ENCODE results near the gene POR. TPM values are rescaled to one million over a fixed set of nuclear protein-coding genes. Genes with fewer than 3 reads are reported as not detected.

Gene POR
- total RNA-seq, 1 donor = 73.1 TPM

DNA sequence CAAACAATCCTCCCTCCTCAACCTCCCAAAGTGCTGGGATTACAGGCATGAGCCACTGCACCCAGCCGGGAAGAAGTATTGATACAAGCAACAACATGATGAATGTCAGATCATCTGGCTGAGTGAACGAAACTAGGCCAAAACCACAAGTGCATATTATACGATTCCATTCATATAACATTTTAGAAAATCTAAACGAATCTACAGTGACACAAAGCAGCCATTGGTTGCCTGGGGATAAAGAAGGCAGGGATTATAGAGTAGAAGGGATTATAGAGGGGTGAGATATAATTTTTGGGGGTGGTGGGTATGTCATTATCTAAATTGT, 47.6 kb upstream of the POR start:
- Histone ChIP-seq H3K9me3 (ENCODE audit: low read depth, low read length) (no peaks in the 10 kb centered on the region), H2AFZ (ENCODE audit: low read length) (no peak overlapping the region), H4K20me1 (ENCODE audit: insufficient read depth, low read length) (no peaks in the 10 kb centered on the region), H3K27ac (ENCODE audit: low read depth, low read length) (no peak overlapping the region), H3K36me3 (ENCODE audit: insufficient read depth, low read length) (no peaks in the 10 kb centered on the region), H3K27me3 (ENCODE audit: insufficient read depth, low read length) (no peaks in the 10 kb centered on the region), H3K4me1 (ENCODE audit: insufficient read depth, low read length) (peaks cover 15% of the 10 kb centered on the region), H3K79me2 (ENCODE audit: insufficient read depth, low read length) (no peaks in the 10 kb centered on the region), H3K4me2 (ENCODE audit: insufficient read depth, low read length) (no peak overlapping the region), H3K4me3 (ENCODE audit: insufficient read depth, low read length) (no peak overlapping the region)
- DNase-seq (ENCODE audit: insufficient read length, low spot score, missing footprints) = no peak
- TF ChIP-seq, protein P1, sequence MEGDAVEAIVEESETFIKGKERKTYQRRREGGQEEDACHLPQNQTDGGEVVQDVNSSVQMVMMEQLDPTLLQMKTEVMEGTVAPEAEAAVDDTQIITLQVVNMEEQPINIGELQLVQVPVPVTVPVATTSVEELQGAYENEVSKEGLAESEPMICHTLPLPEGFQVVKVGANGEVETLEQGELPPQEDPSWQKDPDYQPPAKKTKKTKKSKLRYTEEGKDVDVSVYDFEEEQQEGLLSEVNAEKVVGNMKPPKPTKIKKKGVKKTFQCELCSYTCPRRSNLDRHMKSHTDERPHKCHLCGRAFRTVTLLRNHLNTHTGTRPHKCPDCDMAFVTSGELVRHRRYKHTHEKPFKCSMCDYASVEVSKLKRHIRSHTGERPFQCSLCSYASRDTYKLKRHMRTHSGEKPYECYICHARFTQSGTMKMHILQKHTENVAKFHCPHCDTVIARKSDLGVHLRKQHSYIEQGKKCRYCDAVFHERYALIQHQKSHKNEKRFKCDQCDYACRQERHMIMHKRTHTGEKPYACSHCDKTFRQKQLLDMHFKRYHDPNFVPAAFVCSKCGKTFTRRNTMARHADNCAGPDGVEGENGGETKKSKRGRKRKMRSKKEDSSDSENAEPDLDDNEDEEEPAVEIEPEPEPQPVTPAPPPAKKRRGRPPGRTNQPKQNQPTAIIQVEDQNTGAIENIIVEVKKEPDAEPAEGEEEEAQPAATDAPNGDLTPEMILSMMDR (IDR thresholded peaks at IDR 0.05; ENCODE audit: extremely low read depth, low read depth, low read length) = no peak

DNA sequence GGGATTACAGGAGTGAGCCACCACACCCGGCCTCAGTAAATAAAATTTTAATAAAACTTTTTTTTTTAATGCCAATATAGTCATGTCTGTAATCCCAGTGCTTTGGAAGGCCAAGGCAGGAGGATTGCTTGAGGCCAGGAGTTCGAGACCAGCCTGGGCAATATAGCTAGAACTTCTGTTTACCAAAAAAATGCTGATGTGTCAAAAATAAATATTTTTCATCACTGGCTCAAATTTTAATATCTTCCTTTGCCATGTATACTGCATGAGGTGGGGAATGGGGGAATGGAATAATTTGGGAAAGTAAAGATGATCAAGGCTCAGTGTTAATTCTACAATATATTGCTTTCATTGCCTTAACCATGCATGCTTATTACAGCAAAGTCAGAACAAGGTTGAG, 46.8 kb upstream of the POR start:
- no peak for DNase-seq (ENCODE audit: insufficient read length, low spot score, missing footprints)
- H3K27me3 ChIP-seq (ENCODE audit: insufficient read depth, low read length) = no peaks in the 10 kb centered on the region
- H4K20me1 ChIP-seq (ENCODE audit: insufficient read depth, low read length) = no peaks in the 10 kb centered on the region
- no peak overlapping the region for H3K27ac ChIP-seq (ENCODE audit: low read depth, low read length)
- no peaks in the 10 kb centered on the region for H3K9me3 ChIP-seq (ENCODE audit: low read depth, low read length)
- TF ChIP-seq, protein P1 (IDR thresholded peaks at IDR 0.05; ENCODE audit: extremely low read depth, low read depth, low read length) = no peak
- H3K36me3 ChIP-seq (ENCODE audit: insufficient read depth, low read length) = no peaks in the 10 kb centered on the region
- peaks cover 19% of the 10 kb centered on the region for H3K4me1 ChIP-seq (ENCODE audit: insufficient read depth, low read length)
- H2AFZ ChIP-seq (ENCODE audit: low read length) = no peak overlapping the region
- H3K4me3 ChIP-seq (ENCODE audit: insufficient read depth, low read length) = no peak overlapping the region
- H3K4me2 ChIP-seq (ENCODE audit: insufficient read depth, low read length) = no peak overlapping the region
- no peaks in the 10 kb centered on the region for H3K79me2 ChIP-seq (ENCODE audit: insufficient read depth, low read length)

DNA sequence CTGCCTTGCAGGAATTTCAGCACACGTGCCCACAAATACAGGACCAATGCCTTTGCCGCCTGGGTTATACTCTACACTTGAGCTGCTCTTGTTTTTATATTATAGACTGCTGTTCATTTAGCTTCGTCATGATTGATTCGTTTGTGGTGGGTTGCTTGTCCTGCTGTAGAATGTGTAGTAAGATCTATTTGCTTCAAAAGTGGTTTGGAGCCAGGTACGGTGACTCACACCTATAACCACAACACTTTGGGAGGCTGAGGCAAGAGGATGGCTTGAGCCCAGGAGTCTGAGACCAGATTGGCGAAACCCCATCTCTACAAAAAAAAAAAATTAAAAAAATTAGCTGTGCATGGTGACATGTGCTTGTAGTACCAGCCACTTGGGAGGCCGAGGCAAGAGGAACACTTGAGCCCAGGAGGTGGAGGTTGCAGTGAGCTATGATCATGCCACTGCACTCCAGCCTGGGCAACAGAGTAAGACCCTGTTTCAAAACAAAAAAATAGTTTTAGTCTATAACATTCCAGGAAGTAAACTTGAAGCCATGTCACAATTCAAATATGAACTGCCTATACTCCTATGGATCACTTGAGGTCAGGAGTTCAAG, 45.1 kb upstream of the POR start:
- no peak overlapping the region for H2AFZ ChIP-seq (ENCODE audit: low read length)
- H4K20me1 ChIP-seq (ENCODE audit: insufficient read depth, low read length) = no peaks in the 10 kb centered on the region
- H3K36me3 ChIP-seq (ENCODE audit: insufficient read depth, low read length) = no peaks in the 10 kb centered on the region
- no peak overlapping the region for H3K4me3 ChIP-seq (ENCODE audit: insufficient read depth, low read length)
- H3K9me3 ChIP-seq (ENCODE audit: low read depth, low read length) = no peaks in the 10 kb centered on the region
- no peak overlapping the region for H3K4me2 ChIP-seq (ENCODE audit: insufficient read depth, low read length)
- TF ChIP-seq, protein P1 (IDR thresholded peaks at IDR 0.05; ENCODE audit: extremely low read depth, low read depth, low read length) = no peak
- no peak overlapping the region for H3K27ac ChIP-seq (ENCODE audit: low read depth, low read length)
- H3K27me3 ChIP-seq (ENCODE audit: insufficient read depth, low read length) = no peaks in the 10 kb centered on the region
- no peaks in the 10 kb centered on the region for H3K79me2 ChIP-seq (ENCODE audit: insufficient read depth, low read length)
- DNase-seq (ENCODE audit: insufficient read length, low spot score, missing footprints) = no peak
- H3K4me1 ChIP-seq (ENCODE audit: insufficient read depth, low read length) = peaks cover 19% of the 10 kb centered on the region

DNA sequence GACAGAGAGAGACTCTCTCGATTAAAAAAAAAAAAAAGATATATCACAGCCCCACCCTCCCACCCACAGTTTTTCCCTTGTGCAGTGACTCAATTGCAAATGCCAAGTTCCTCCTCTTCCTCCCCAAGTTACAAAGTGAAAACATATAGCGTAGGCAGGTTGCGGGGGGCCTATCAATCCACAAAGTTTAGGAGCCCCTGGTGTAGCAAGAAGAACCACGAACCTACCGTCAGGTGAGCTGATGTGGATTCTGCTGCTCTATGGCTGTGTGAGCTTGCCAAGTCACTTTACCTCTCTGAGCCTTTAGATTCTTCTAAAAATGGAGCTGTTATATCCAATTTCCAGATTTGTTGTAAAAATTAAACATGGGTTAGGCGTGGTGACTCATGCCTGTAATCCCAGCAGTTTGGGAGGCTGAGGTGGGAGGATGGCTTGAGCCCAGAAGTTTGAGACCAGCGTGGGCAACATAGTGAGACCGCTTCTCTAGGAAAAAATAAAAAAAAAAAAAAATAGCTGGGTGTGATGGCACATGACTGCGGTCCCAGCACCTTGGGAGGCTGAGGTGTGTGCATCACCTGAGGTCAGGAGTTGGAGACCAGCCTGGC, 44.3 kb upstream of the POR start:
- Histone ChIP-seq H3K36me3 (ENCODE audit: insufficient read depth, low read length) (no peaks in the 10 kb centered on the region), H3K27me3 (ENCODE audit: insufficient read depth, low read length) (no peaks in the 10 kb centered on the region), H3K4me3 (ENCODE audit: insufficient read depth, low read length) (no peak overlapping the region), H3K4me1 (ENCODE audit: insufficient read depth, low read length) (peaks cover 19% of the 10 kb centered on the region), H3K79me2 (ENCODE audit: insufficient read depth, low read length) (no peaks in the 10 kb centered on the region), H4K20me1 (ENCODE audit: insufficient read depth, low read length) (no peaks in the 10 kb centered on the region), H3K9me3 (ENCODE audit: low read depth, low read length) (no peaks in the 10 kb centered on the region), H2AFZ (ENCODE audit: low read length) (no peak overlapping the region), H3K27ac (ENCODE audit: low read depth, low read length) (no peak overlapping the region), H3K4me2 (ENCODE audit: insufficient read depth, low read length) (no peak overlapping the region)
- TF ChIP-seq, protein P1 (IDR thresholded peaks at IDR 0.05; ENCODE audit: extremely low read depth, low read depth, low read length) = no peak
- DNase-seq (ENCODE audit: insufficient read length, low spot score, missing footprints) = no peak

Data from osteoblast (primary cell).